OCI-LY1 (cell line): Measurements from ENCODE around the gene ANO6.

Source experiments
- H2AFZ ChIP-seq: fragments of 200-600 bp; sonication (generic), shearing (Covaris generic); 2 replicates; pipeline ENCODE4 v1.6.0; 2014; ENCODE audit warnings: antibody characterized with exemption, mild to moderate bottlenecking, low read length
- H3F3A ChIP-seq: fragments of 200-600 bp; sonication (generic), shearing (Covaris generic); 2 replicates; pipeline ENCODE4 v1.6.0; 2014; ENCODE audit warnings: mild to moderate bottlenecking, antibody characterized with exemption, low read length, moderate library complexity; ENCODE audit not compliant: insufficient read depth
- H3K27ac ChIP-seq: fragments of 200-600 bp; sonication (generic); 2 replicates; pipeline ENCODE4 v1.5.1; 2014; ENCODE audit warnings: low read length, mixed run types, mild to moderate bottlenecking, low read depth; ENCODE audit not compliant: poor library complexity, severe bottlenecking
- H3K27me3 ChIP-seq: fragments of 200-600 bp; sonication (generic); 2 replicates; pipeline ENCODE4 v1.6.0; 2014; ENCODE audit warnings: antibody characterized with exemption, mild to moderate bottlenecking, low read length, moderate library complexity; ENCODE audit not compliant: insufficient read depth
- H3K36me3 ChIP-seq: fragments of 200-600 bp; sonication (generic); 2 replicates; pipeline ENCODE4 v1.6.1; 2014; ENCODE audit warnings: mild to moderate bottlenecking, antibody characterized with exemption, low read length, moderate library complexity, mixed read lengths; ENCODE audit not compliant: insufficient read depth
- H3K4me1 ChIP-seq: fragments of 200-600 bp; sonication (generic); 2 replicates; pipeline ENCODE4 v1.5.1; 2014; ENCODE audit warnings: mild to moderate bottlenecking, low read length, moderate library complexity; ENCODE audit not compliant: insufficient read depth, severe bottlenecking
- H3K4me2 ChIP-seq: fragments of 200-600 bp; sonication (generic), shearing (Covaris generic); 2 replicates; pipeline ENCODE4 v1.6.1; 2014; ENCODE audit warnings: low read length
- H3K4me3 ChIP-seq: fragments of 200-600 bp; sonication (generic); 2 replicates; pipeline ENCODE4 v1.5.1; 2014; ENCODE audit warnings: low read length, low read depth, mild to moderate bottlenecking, mixed read lengths; ENCODE audit not compliant: poor library complexity, severe bottlenecking
- H3K79me2 ChIP-seq: fragments of 200-600 bp; shearing (Covaris generic); 2 replicates; pipeline ENCODE4 v1.6.1; 2016; ENCODE audit warnings: mixed run types, low read length, mixed read lengths; ENCODE audit not compliant: insufficient read depth
- H3K9ac ChIP-seq: fragments of 200-600 bp; sonication (generic), shearing (Covaris generic); 2 replicates; pipeline ENCODE4 v1.6.1; 2014; ENCODE audit warnings: mild to moderate bottlenecking, low read length, mixed read lengths
- H3K9me2 ChIP-seq: fragments of 200-600 bp; sonication (generic), shearing (Covaris generic); 2 replicates; pipeline ENCODE4 v1.6.1; 2014; ENCODE audit warnings: low read depth, mild to moderate bottlenecking, low read length, mixed read lengths
- H3K9me3 ChIP-seq: fragments of 200-600 bp; shearing (Covaris generic); 2 replicates; pipeline ENCODE4 v1.6.1; 2014; ENCODE audit warnings: low read length, mixed read lengths
- H4K20me1 ChIP-seq: fragments of 200-600 bp; sonication (generic), shearing (Covaris generic); 2 replicates; pipeline ENCODE4 v1.6.0; 2016; ENCODE audit warnings: mild to moderate bottlenecking, low read length; ENCODE audit not compliant: insufficient read depth
- CTCF ChIP-seq: fragments of 200-600 bp; sonication (generic), shearing (Covaris generic); IDR thresholded peaks from 2 replicates; pipeline ENCODE4 v1.5.1; 2017; ENCODE audit warnings: mild to moderate bottlenecking, antibody characterized with exemption, low read length, moderate library complexity, mixed read lengths
- EZH2 ChIP-seq: fragments of 200-600 bp; sonication (generic), shearing (Covaris generic); IDR thresholded peaks from 2 replicates; pipeline ENCODE4 v1.8.0; 2017; ENCODE audit warnings: borderline replicate concordance, mixed run types, mild to moderate bottlenecking, antibody characterized with exemption, low read length, moderate library complexity, mixed read lengths

The ANO6 gene

DNA sequence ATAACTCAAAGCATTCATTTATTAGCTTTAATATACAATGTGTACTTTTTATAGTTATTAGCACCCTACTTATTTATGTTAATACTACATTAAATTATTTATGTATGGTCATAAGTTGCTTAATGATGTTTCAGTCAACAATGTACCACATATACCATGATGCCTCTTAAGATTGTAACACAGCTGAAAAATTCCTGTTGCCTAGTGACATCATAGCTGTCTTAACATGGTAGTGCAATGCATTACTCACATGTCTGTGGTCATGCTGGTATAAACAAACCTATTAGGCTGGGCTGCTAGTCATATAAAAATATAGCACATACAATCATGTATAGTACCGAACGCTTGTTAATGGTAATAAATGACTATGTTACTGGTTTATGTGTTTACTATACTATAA, 120.4 kb downstream of the ANO6 start:
- Histone ChIP-seq H3K27me3 (no peaks in the 10 kb centered on the region), H3K27ac (no peak overlapping the region), H3K79me2 (no peaks in the 10 kb centered on the region), H3K4me1 (no peaks in the 10 kb centered on the region), H3K9me3 (no peaks in the 10 kb centered on the region), H3F3A (no peaks in the 10 kb centered on the region), H4K20me1 (no peaks in the 10 kb centered on the region), H3K4me2 (no peak overlapping the region), H3K4me3 (no peak overlapping the region), H2AFZ (no peak overlapping the region), H3K36me3 (no peaks in the 10 kb centered on the region), H3K9me2 (no peaks in the 10 kb centered on the region), H3K9ac (no peak overlapping the region)
- TF ChIP-seq EZH2 (no peak), CTCF (no peak)

DNA sequence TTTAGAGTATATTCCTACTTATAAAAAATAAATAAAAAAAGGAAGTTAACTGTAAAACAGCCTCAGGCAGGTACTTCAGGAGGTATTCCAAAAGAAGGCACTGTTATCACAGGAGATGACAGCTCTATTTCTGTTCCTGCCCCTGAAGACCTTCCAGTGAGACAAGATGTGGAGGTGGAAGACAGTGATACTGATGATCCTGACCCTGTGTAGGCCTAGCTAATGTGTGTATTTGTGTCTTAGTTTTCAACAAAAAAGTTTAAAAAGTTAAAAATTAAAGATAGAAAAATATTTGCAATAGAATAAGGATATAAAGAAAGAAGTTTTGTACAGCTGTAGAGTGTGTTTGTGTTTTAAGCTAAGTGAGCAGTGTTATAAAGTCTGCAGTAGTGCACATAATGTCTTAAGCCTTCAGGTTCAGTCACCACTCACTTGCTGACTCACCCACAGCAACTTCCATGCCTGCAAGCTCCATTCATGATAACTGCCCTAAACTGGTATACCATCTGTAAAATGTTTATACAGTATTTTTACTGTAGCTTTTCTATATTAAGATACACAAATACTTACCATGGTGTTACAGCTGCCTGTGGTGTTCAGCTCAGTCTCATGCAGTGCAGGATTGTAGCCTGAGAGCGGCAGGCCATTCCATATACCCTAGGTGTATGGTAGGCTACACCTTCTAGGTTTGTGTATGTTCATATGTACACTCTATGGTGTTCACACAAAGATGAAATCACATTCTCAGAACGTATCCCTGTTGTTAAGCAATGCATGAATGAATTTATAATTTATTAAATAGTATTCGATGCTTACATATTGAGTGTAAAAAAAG, 121.1 kb downstream of the ANO6 start:
- Histone ChIP-seq H3K36me3 (no peaks in the 10 kb centered on the region), H4K20me1 (no peaks in the 10 kb centered on the region), H3K9ac (no peak overlapping the region), H3K9me3 (no peaks in the 10 kb centered on the region), H3F3A (no peaks in the 10 kb centered on the region), H3K9me2 (no peaks in the 10 kb centered on the region), H2AFZ (no peak overlapping the region), H3K4me3 (no peak overlapping the region), H3K4me1 (no peaks in the 10 kb centered on the region), H3K27me3 (no peaks in the 10 kb centered on the region), H3K27ac (no peak overlapping the region), H3K79me2 (no peaks in the 10 kb centered on the region), H3K4me2 (no peak overlapping the region)
- TF ChIP-seq CTCF, result no peak
- no peak for TF ChIP-seq EZH2

DNA sequence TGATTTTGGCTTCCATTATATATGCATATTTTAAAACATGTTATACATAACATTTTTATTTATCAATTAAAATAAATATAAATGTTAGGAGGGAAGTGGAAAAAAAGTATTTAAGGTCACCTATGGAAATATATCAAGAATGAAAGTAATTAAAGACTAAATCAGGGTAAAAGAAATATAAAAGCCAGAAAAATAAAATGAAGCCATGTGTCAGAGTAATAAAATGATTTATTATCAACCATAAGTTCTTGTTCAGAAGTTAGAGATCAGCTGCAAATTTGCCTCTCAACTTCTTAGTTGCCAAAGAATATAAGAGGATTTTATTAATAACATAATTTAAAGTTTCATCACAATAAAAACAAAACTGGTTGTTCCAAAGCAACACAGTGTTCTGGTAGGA, 121.9 kb downstream of the ANO6 start:
- H3K9ac ChIP-seq, result no peak overlapping the region
- no peaks in the 10 kb centered on the region for H3K79me2 ChIP-seq
- no peak overlapping the region for H3K27ac ChIP-seq
- H3F3A ChIP-seq, result no peaks in the 10 kb centered on the region
- H3K36me3 ChIP-seq, result no peaks in the 10 kb centered on the region
- no peaks in the 10 kb centered on the region for H3K27me3 ChIP-seq
- H3K4me2 ChIP-seq, result no peak overlapping the region
- no peak overlapping the region for H3K4me3 ChIP-seq
- H3K9me2 ChIP-seq, result no peaks in the 10 kb centered on the region
- H3K9me3 ChIP-seq, result no peaks in the 10 kb centered on the region
- H4K20me1 ChIP-seq, result no peaks in the 10 kb centered on the region
- H3K4me1 ChIP-seq, result no peaks in the 10 kb centered on the region
- H2AFZ ChIP-seq, result no peak overlapping the region
- no peak for TF ChIP-seq EZH2
- TF ChIP-seq CTCF, result no peak
